IPS-15b (cell line): Measurements from ENCODE around the gene POLH.
"Not testable (repeated sequence)": the region's sequence is repeated elsewhere in the genome, so short reads cannot be mapped to it uniquely, and the experiment has no call there.

Source experiments
- H3K27me3 ChIP-seq: one replicate; pipeline ENCODE4 v1.6.1; 2013; ENCODE audit warnings: low read length; ENCODE audit not compliant: control insufficient read depth, insufficient read depth
- H3K36me3 ChIP-seq: one replicate; pipeline ENCODE4 v1.6.1; 2013; ENCODE audit warnings: low read length; ENCODE audit not compliant: control insufficient read depth, insufficient read depth
- H3K4me1 ChIP-seq: one replicate; pipeline ENCODE4 v1.6.1; 2013; ENCODE audit warnings: mild to moderate bottlenecking, low read length; ENCODE audit not compliant: control insufficient read depth, insufficient read depth
- H3K4me3 ChIP-seq: one replicate; pipeline ENCODE4 v1.5.1; 2013; ENCODE audit warnings: low read depth, low read length
- H3K9ac ChIP-seq: one replicate; pipeline ENCODE4 v1.6.1; 2013; ENCODE audit warnings: low read depth, mild to moderate bottlenecking, low read length
- H3K9me3 ChIP-seq: one replicate; pipeline ENCODE4 v1.6.1; 2013; ENCODE audit warnings: mild to moderate bottlenecking, low read length; ENCODE audit not compliant: control insufficient read depth, insufficient read depth

Gene POLH

DNA sequence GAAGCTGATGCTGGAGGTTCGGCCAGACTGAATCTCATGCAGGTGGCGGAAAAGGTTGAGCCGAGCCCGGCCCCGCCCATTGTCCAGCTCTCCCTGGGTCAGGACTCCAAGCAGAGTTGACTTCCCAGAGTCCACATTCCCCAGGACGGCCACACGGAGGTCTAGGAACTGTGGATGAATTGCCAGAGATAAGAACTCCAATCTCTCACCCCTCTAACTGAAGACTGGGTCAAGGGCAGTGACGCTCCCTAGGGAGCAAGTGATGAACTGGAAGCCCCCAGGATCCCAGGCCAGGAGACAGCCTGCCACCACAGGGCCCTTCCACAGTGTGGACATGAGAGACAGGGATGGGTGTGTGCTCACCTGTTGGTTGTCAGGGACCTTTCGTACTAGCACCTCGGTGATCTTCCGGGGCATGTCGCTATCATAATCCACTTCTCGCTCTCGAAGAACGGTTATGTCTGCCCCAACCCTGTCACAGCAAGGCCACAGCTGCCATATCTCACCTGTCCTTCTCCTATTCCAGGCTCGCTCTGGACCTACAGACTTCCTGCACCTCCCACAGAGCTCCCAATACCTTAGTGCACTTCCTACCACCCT is 49.5 kb downstream of the POLH start:
- Histone ChIP-seq H3K4me3 (no peak overlapping the region), H3K9ac (no peak overlapping the region), H3K4me1 (peaks cover 3% of the 10 kb centered on the region), H3K36me3 (peaks cover 42% of the 10 kb centered on the region), H3K27me3 (no peaks in the 10 kb centered on the region), H3K9me3 (no peaks in the 10 kb centered on the region)

DNA sequence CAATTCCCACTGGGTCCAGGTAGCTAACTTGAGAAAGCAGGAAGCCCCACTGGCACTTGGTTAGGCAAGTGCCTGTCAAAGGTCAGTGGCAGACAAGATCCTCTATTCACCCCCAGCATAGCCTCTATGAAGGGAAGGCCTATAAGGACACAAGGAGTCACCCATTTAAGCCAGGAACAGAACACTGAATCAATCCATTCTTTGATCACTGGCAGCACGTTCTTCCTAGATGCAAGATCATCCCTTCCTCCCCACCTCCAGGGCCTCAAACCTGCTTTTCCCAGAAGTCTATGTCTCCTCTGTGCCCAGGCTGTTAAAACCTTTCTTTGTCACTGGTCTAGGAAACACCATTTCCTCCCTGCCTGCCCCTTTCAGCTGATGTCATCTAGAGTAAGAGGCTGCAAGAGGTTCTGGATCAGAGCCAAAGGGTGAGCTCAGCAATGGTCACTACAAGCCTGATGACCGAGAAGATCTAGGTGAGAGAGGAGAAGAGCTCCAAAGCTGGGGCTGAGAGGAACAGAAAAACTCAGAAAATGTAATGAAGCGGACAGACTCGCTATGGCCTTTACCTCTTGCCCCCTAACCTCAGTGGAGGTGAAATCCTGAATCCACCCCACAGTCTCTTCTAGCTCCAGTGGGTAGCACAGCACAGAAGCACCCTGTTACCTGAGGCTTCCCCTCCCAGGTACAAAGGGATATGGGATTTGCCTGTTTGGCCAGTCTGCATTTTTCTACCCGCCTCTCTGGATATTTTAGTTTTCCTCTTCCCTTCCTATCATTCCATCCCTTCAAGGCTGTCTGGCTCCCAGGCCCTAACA is 51.2 kb downstream of the POLH start:
- peaks cover 27% of the 10 kb centered on the region for H3K36me3 ChIP-seq
- no peaks in the 10 kb centered on the region for H3K9me3 ChIP-seq
- H3K4me3 ChIP-seq = no peak overlapping the region
- H3K4me1 ChIP-seq = peaks cover 3% of the 10 kb centered on the region
- no peaks in the 10 kb centered on the region for H3K27me3 ChIP-seq
- H3K9ac ChIP-seq = no peak overlapping the region

DNA sequence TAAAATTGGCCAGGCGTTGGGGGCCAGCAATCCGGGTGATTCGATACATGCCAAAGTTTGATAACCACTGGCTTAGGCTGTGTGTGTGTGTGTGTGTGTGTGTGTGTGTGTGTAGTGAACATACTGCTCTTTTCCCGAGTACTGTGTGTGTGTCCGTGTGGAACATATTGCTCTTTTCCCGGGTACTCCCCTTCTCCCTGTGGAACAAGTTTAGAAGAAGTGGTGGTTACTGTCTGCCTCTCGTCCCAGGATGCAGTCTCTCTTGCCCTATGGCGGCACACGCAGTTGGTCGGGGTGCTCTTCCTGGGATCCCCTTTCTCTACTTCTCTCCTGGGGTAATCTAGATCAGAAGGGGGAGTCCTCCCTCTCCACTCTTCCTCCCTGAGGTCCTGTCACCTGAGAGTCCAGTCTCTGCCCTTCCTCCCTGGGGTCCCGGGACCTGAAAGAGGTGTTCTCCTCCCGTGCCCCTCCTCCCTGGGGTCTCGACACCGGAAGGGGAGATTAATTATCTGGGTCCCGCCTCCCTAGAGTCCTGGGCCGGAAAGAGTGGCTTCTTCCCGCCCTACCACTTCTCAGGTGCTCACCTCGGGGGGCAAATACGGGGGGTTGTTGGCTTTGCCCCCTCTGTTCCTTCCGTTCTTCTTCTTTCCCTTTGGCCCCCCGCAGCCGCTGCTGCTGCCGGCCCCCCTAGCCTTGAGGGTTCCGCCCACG is 52.6 kb downstream of the POLH start:
- Histone ChIP-seq H3K4me3 (peak overlapping the region; percentile 96), H3K9ac (peak overlapping the region; percentile 83), H3K4me1 (peaks cover 3% of the 10 kb centered on the region), H3K36me3 (peaks cover 24% of the 10 kb centered on the region), H3K9me3 (no peaks in the 10 kb centered on the region), H3K27me3 (no peaks in the 10 kb centered on the region)

DNA sequence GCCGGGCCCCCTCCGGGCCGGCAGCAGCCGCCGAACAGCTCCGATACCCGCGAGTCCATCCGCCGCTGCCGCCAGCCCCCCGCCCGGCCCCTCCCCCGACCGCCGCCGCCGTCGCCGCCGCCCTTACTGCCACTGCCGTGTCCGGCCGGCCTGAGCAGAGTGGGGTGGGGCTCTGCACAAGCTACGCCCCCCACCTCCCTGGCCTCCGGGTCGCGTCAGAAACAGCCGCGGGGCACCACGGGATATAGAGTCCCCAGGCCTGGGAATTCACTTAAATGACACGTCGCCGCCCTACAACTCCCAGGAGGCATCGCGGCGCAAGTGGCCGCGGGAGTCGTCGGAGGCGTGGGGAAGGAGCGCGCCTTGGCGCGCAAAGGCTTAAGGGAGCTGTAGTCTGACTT is 53.1 kb downstream of the POLH start, which contains the start of gene GTPBP2:
GTPBP2 (minus strand) TSS at position 161 of the 401 bp plus-strand sequence; CDS start at position 59, 102 bp downstream.
- Histone ChIP-seq H3K27me3 (no peaks in the 10 kb centered on the region), H3K4me3 (peak within 1 kb of the TSS; percentile 96), H3K9me3 (no peaks in the 10 kb centered on the region), H3K4me1 (peaks cover 3% of the 10 kb centered on the region), H3K9ac (peak within 1 kb of the TSS; percentile 91), H3K36me3 (peaks cover 20% of the 10 kb centered on the region)

DNA sequence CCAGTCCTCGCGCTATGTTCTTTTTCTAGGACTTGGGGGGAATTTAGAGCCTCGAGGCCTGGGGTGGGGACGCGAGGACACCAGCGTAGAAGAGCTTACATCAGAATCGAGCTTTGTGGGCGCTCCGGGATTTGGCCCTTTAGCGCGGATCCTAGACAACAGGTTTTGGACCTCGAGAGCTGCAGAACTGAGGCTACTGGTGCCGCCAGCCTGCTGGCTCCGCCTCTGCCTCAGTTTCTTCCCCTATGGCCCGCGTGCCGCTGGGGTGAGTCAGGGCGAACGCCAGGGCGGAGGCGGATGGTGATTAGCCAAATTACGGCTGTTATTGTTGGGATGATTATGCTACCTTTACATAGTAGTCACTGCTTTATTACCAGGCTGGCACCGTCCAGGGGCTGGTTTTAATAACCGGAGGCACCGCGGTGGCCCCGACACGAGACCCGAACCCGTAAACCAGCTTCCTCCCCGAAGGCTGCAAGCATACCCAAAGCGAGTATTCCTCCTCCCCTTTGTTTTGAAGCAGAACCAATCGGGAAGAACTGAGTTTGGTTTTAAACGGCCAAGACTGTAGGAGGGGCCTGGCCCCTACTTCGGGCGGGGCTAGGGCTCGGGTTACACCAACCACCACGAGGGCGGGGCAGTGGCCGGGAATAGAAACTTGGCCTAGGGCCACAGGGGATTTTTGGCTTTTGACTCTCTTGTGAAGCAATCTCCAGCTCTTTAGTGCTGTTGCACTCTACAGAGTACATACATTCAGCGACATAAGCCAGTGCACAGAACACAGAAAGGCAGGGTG is 53.7 kb downstream of the POLH start:
- H3K4me3 ChIP-seq = peak overlapping the region; percentile 86
- H3K27me3 ChIP-seq = no peaks in the 10 kb centered on the region
- H3K36me3 ChIP-seq = peaks cover 15% of the 10 kb centered on the region
- H3K9ac ChIP-seq = peak overlapping the region; percentile 91
- no peaks in the 10 kb centered on the region for H3K9me3 ChIP-seq
- peaks cover 3% of the 10 kb centered on the region for H3K4me1 ChIP-seq

DNA sequence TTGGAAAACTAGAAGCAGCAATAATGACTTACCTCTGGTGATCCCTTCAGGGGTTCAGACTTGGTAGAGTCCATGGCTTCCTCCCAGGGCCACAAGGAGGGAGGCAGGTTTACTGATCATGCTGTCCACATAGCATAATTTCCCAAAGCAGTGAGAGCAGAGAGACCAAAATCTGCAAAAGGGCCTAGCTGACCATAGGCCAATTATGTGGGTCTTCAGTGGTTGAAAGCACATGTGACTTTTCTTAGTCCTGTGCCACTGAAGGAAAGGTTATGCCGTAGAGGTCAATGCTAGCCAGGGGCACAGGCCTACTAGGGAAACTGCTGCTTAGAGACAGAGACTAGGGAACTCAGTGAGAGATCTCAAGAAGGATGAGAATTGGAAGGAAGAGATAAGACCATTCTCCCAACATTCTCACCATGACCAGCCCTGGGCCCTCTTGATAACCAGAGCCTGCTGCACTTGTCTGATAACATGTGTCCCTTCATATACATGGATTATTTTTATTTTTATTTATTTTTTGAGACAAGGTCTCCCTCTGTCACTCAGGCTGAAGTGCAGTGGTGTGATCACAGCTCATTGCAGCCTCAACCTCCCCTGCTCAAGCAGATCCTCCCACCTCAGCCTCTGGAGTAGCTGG is 55.1 kb downstream of the POLH start:
- H3K27me3 ChIP-seq = no peaks in the 10 kb centered on the region
- no peak overlapping the region for H3K9ac ChIP-seq
- peaks cover 3% of the 10 kb centered on the region for H3K4me1 ChIP-seq
- H3K9me3 ChIP-seq = no peaks in the 10 kb centered on the region
- H3K36me3 ChIP-seq = peaks cover 2% of the 10 kb centered on the region
- no peak overlapping the region for H3K4me3 ChIP-seq

DNA sequence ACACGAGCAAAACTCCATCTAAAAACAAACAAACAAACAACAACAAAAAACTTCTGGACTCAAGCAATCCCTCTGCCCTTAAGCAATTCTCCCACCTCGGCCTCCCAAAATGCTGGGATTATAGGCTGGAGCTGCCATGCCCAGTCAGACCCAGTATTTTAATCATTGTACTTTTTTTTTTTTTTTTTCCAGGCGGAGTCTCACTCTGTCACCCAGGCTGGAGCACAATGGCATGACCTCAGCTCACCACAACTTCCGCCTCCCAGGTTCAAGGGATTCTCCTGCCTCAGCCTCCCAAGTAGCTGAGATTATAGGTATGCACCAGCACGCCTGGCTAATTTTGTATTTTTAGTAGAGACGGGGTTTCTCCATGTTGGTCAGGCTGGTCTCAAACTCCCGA is 57.0 kb downstream of the POLH start:
- not testable (repeated sequence) for H3K9me3 ChIP-seq, H3K4me1 ChIP-seq, H3K4me3 ChIP-seq, H3K9ac ChIP-seq, H3K27me3 ChIP-seq, H3K36me3 ChIP-seq

DNA sequence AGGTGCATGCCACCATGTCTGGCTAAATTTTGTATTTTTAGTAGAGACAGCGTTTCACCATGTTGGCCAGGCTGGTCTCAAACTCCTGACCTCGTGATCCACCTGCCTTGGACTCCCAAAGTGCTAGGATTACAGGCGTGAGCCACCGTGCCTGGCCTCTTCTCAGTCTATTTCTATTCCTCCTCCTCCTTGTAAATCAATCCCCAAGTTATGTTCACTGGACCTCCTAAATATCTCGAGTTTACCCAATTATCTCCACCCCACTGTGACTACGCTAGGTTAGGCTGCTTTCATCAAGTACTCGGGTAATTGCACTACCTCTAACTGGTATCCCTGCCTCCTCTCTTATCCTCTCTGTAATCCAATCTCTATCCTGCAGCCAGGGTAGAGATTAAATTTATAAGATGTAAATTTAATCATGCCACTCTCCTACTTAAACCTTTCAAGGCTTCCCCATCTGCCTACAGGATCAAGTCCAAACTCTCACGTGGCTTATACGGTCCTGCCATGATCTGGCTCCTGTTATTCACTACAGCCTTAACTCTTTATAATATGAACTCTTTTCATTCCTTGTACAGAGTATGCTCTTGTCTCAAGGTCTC is 58.8 kb downstream of the POLH start:
- no peak overlapping the region for H3K4me3 ChIP-seq
- H3K9me3 ChIP-seq = no peaks in the 10 kb centered on the region
- no peaks in the 10 kb centered on the region for H3K27me3 ChIP-seq
- H3K4me1 ChIP-seq = peaks cover 3% of the 10 kb centered on the region
- H3K36me3 ChIP-seq = peaks cover 6% of the 10 kb centered on the region
- H3K9ac ChIP-seq = no peak overlapping the region

DNA sequence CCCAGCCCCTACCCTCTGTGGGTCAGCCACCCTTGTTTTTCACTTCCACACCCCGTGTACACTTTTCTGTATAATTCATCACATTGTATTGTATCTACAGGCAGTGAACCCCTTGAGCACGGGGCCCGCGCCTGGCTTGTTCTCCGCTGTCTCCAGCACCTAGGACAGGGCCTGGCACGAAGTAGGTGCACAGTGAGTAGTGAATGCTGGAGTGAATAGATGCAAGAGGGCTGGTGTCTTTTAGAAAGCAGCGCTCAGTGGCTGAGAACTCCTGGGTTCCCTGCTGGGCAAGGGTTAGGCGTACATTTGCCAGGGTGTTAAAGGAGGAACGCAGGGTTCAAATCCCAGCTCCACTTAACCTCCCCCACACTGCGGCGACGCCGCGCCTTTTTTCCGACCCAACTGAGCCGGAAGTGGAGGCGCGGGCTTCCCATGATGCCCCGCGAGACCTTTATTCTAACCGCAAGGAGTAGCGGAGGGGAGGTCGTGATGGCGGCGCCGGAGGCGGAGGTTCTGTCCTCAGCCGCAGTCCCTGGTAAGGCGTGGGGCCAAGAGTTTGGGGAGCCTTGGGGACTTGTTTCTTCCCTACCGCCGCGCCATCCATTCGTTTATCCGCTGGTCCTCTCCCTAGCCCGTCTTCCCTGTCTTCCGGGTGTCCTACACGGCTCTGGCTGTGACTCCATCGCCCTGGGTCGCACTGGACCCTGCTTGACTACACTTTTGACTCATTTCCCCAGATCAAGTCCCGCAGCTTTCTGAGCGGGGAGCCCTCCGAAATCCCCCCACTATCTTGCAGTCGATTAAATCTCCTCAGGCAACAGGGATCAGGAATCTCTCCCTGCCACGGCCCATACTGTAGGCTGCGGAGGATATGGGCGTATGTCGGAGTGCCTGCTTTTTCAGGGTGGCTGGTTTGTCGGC is 59.7 kb downstream of the POLH start, which contains the start of gene MAD2L1BP:
MAD2L1BP (plus strand) TSS at position 454 of the 921 bp plus-strand sequence; CDS start at position 490, 36 bp downstream.
- Histone ChIP-seq H3K4me3 (peak within 1 kb of the TSS; percentile 93), H3K36me3 (peaks cover 15% of the 10 kb centered on the region), H3K9ac (peak within 1 kb of the TSS; percentile 96), H3K9me3 (no peaks in the 10 kb centered on the region), H3K27me3 (no peaks in the 10 kb centered on the region), H3K4me1 (no peaks in the 10 kb centered on the region)

DNA sequence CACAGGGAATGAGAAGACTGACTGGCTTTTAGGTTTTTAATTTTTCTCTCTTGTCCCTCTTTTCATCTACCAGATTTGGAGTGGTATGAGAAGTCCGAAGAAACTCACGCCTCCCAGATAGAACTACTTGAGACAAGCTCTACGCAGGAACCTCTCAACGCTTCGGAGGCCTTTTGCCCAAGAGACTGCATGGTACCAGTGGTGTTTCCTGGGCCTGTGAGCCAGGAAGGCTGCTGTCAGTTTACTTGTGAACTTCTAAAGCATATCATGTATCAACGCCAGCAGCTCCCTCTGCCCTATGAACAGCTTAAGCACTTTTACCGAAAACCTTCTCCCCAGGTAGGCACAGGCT is 60.3 kb downstream of the POLH start:
- peaks cover 18% of the 10 kb centered on the region for H3K36me3 ChIP-seq
- peak overlapping the region; percentile 93 for H3K4me3 ChIP-seq
- no peaks in the 10 kb centered on the region for H3K4me1 ChIP-seq
- no peaks in the 10 kb centered on the region for H3K27me3 ChIP-seq
- no peaks in the 10 kb centered on the region for H3K9me3 ChIP-seq
- H3K9ac ChIP-seq = peak overlapping the region; percentile 96
